Muscle layer of colon (tissue), 2 donors: ENCODE data around the gene BHLHE41.
A peak's percentile ranks its signal among the peaks of the same experiment; 100 is the strongest.

Source experiments
- H3K27ac ChIP-seq: one replicate; pipeline ENCODE4 v1.7.0; 2013; ENCODE audit warnings: low read depth, mild to moderate bottlenecking, low read length, moderate library complexity
- H3K27me3 ChIP-seq, 2 donors: one replicate each; pipeline ENCODE4 v1.7.0; 2013; ENCODE audit warnings: low read length in 2 of 2, mild to moderate bottlenecking in 2 of 2; ENCODE audit not compliant: insufficient read depth in 2 of 2, control insufficient read depth in 1 of 2
- H3K36me3 ChIP-seq: one replicate; pipeline ENCODE4 v1.7.0; 2013; ENCODE audit warnings: mild to moderate bottlenecking, low read length; ENCODE audit not compliant: insufficient read depth
- H3K4me1 ChIP-seq: one replicate; pipeline ENCODE4 v1.7.0; 2013; ENCODE audit warnings: mild to moderate bottlenecking, low read length; ENCODE audit not compliant: insufficient read depth
- H3K4me3 ChIP-seq, 2 donors: one replicate each; pipeline ENCODE4 v1.7.0; 2013; ENCODE audit warnings: low read length in 2 of 2, low read depth in 1 of 2, mild to moderate bottlenecking in 1 of 2, moderate library complexity in 1 of 2
- H3K9ac ChIP-seq: one replicate; pipeline ENCODE4 v1.7.0; 2013; ENCODE audit warnings: low read length
- H3K9me3 ChIP-seq: one replicate; pipeline ENCODE4 v1.7.0; 2013; ENCODE audit warnings: mild to moderate bottlenecking, low read length
- donor health status: abdominal sarcoma.
- donor health status: Adenocarcinoma of cecum.

BHLHE41 gene

GRCh38 chr12:26124446-26125399 is at the start of gene BHLHE41:
BHLHE41 (minus strand) TSS chr12:26125037; CDS start chr12:26124779, 258 bp downstream.
- H3K4me3 ChIP-seq, result peak within 1 kb of the TSS; percentile 69 to 89
- peak within 1 kb of the TSS; percentile 96 for H3K27ac ChIP-seq
- no peaks in the 10 kb centered on the region for H3K36me3 ChIP-seq
- no peaks in the 10 kb centered on the region for H3K9me3 ChIP-seq
- peaks cover 20% of the 10 kb centered on the region for H3K4me1 ChIP-seq
- H3K27me3 ChIP-seq, result no peaks in the 10 kb centered on the region
- H3K9ac ChIP-seq, result peak within 1 kb of the TSS; percentile 97

DNA sequence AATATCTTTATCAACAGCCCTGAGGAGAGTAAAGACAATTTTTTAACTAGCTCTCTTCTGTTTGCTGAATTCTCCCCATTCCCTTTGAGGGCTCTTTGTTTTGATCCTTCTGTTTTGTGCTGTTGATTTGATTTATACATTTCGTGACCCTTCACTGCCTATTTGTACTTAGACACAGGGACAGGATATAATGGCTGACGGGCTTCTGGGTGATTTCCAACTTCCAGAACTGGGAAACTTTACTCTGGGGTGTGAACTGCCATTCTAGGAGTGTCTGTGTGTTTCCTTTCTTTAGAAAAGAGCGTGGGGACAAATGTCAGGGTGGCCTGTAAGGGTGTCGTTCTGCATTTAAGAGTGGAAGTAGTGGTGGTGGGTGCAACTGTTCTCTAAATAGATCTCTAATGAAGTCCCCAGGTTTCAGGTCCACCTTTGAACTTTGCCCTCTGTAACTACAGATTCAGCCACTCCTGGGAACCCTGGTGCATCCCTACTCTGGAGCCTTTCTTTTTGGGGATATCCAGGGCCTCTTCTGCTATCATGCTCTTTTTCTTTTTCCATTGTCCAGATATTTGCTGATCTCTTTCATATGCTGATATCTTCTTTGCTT is 48.2 kb upstream of the BHLHE41 start:
- Histone ChIP-seq H3K36me3 (no peaks in the 10 kb centered on the region), H3K9ac (no peak overlapping the region), H3K27ac (no peak overlapping the region), H3K4me1 (no peaks in the 10 kb centered on the region), H3K9me3 (no peaks in the 10 kb centered on the region), H3K4me3 (no peak overlapping the region), H3K27me3 (no peaks in the 10 kb centered on the region)

- H3K27ac ChIP-seq, result no peak overlapping the region
- no peaks in the 10 kb centered on the region for H3K4me1 ChIP-seq
- no peaks in the 10 kb centered on the region for H3K9me3 ChIP-seq
- H3K4me3 ChIP-seq, result no peak overlapping the region
- no peak overlapping the region for H3K9ac ChIP-seq
- H3K27me3 ChIP-seq, result no peaks in the 10 kb centered on the region
- no peaks in the 10 kb centered on the region for H3K36me3 ChIP-seq
Observed at GRCh38 chr12:26172539-26172938, 47.7 kb upstream of the BHLHE41 start.

GRCh38 chr12:26172013-26172412 is 47.2 kb upstream of the BHLHE41 start:
- H3K4me3 ChIP-seq, result no peak overlapping the region
- H3K9ac ChIP-seq, result no peak overlapping the region
- no peaks in the 10 kb centered on the region for H3K9me3 ChIP-seq

GRCh38 chr12:26164118-26164517 is 39.3 kb upstream of the BHLHE41 start:
- H3K9me3 ChIP-seq, result no peaks in the 10 kb centered on the region
- H3K36me3 ChIP-seq, result no peaks in the 10 kb centered on the region
- H3K27me3 ChIP-seq, result no peaks in the 10 kb centered on the region
- no peak overlapping the region for H3K4me3 ChIP-seq
- H3K9ac ChIP-seq, result no peak overlapping the region
- H3K4me1 ChIP-seq, result no peaks in the 10 kb centered on the region
- H3K27ac ChIP-seq, result no peak overlapping the region

More at GRCh38 chr12:26172013-26172412, 47.2 kb upstream of the BHLHE41 start:
- no peaks in the 10 kb centered on the region for H3K4me1 ChIP-seq
- H3K27me3 ChIP-seq, result no peaks in the 10 kb centered on the region
- no peaks in the 10 kb centered on the region for H3K36me3 ChIP-seq
- no peak overlapping the region for H3K27ac ChIP-seq

DNA sequence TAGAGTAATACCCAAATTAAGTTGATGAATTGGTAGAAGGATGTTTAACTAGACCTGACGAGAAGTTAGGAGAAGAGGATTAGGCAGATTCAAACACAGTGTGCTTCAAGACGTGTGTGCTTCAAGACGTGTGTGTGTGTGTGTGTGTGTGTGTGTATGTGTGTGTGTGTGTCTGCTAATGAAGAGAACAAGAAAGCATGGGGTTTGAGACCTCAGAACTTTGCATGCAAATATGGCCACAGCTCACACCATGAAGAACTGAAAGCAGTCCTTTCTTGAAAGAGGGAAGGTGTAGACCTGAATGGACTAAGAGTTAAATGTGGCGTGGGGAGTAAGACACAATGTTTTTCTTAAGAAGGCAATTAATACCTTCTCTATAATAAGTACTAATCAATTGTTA is 38.1 kb upstream of the BHLHE41 start:
- H3K9ac ChIP-seq, result no peak overlapping the region
- no peaks in the 10 kb centered on the region for H3K4me1 ChIP-seq
- H3K36me3 ChIP-seq, result no peaks in the 10 kb centered on the region
- H3K27ac ChIP-seq, result no peak overlapping the region
- no peaks in the 10 kb centered on the region for H3K27me3 ChIP-seq
- no peak overlapping the region for H3K4me3 ChIP-seq
- no peaks in the 10 kb centered on the region for H3K9me3 ChIP-seq

DNA sequence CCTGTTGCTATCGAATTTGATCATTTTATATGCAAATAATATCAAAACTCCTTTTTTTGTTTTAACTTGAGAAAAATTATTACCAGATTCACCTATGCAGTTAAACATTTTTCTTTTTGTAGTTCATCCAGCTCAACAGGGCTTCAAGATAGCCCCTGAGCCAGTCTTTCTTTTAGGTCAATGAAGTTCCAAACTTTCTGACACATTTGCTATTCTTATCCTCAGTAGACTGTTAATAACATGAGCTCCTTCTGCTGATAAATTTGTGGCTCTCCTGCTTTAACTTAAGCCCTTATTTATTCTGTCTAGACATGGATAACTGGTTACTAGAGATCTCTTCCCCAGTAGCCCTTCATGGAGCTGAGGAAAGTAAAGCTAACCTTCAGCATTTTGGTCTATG is 37.3 kb upstream of the BHLHE41 start:
- H3K27ac ChIP-seq, result no peak overlapping the region
- H3K36me3 ChIP-seq, result no peaks in the 10 kb centered on the region
- H3K9me3 ChIP-seq, result no peaks in the 10 kb centered on the region
- H3K4me1 ChIP-seq, result no peaks in the 10 kb centered on the region
- no peaks in the 10 kb centered on the region for H3K27me3 ChIP-seq
- H3K9ac ChIP-seq, result no peak overlapping the region
- H3K4me3 ChIP-seq, result no peak overlapping the region

DNA sequence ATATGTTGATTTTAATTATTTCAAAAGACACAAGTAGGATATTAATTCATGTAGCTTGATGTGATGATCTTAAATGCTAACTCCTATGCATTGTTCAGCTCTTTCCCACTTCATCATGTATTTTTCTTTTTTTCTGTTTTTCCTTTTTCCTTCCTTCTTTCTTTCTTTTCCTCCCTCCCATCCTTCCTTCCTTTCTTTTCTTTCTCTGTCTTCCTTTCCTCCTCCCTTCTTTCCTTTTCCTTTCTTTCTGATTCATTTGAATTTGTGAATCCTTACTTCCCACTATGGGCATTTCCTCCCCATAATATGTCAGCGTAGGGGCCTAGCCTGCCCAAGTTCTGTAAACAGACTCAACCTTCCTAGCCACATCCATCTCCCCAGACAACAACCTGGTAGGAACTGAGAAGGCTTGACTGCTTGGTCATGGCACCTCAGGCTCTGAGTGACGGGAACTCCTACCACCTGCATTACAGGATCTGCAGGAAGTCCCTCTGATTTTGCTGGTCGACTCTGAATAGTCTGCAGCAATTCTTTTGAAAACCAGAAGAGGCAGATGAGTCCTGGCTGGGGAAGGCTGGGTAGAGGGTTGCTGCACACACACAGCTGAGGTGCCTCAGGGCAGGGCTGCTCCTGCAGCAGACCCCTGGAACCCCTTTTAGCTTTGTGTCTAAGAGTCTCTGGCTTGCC is 33.4 kb upstream of the BHLHE41 start:
- no peaks in the 10 kb centered on the region for H3K9me3 ChIP-seq
- H3K36me3 ChIP-seq, result no peaks in the 10 kb centered on the region
- H3K4me3 ChIP-seq, result no peak overlapping the region
- no peaks in the 10 kb centered on the region for H3K27me3 ChIP-seq
- no peak overlapping the region for H3K9ac ChIP-seq
- H3K27ac ChIP-seq, result no peak overlapping the region
- peaks cover 11% of the 10 kb centered on the region for H3K4me1 ChIP-seq

DNA sequence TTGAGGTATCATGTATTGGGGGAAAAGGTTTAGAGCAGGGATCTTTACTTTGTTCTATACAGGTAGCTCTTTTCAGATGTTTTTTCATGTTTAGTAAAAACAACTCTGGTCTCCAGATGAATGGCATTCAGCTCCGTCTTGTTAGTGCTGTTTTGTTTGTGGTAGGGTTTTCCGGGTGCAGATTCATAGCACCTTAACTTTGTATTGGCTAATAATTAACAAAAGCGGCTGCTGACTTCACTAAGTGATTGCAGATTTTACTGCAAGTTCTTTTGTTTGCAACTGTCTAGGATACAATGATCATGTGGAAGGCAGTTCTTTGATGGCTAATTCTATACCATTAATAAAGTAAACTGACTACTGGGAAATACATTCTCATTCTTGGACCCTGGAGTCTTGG is 32.2 kb upstream of the BHLHE41 start:
- H3K27ac ChIP-seq, result no peak overlapping the region
- no peaks in the 10 kb centered on the region for H3K9me3 ChIP-seq
- no peaks in the 10 kb centered on the region for H3K27me3 ChIP-seq
- no peak overlapping the region for H3K4me3 ChIP-seq
- no peak overlapping the region for H3K9ac ChIP-seq
- peaks cover 15% of the 10 kb centered on the region for H3K4me1 ChIP-seq
- no peaks in the 10 kb centered on the region for H3K36me3 ChIP-seq

DNA sequence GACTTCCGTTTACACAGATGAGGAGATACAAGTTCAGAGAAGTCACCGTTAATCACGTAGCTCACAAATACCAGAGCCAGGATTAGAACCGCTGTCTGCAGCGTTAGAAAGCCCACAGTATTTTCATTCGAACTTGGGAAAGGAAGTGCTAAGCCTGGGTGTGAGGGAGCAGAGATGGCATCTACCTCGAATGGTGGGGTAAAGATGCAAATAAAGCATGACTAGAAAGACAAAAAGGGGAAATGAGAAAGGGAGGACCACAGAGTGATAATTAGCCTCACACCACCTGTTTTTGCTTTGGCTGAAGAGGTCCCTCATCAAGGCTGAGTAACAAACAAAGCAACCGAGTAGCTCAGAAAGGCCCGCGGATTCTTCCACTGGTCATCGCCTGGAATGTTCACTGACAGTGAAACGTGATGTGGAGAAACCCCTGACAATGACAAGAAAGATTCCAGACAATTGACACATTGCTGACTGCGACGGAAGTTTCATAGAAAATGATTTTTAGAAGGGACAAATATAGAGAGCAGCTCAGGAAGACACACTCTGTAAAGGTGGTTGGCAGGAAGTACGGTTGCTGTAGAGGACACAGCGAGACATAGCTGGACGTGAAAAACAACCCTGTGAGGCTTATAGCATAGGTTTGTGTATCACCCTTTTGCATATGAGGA is 31.5 kb upstream of the BHLHE41 start:
- no peak overlapping the region for H3K27ac ChIP-seq
- H3K9me3 ChIP-seq, result no peaks in the 10 kb centered on the region
- H3K4me1 ChIP-seq, result peaks cover 16% of the 10 kb centered on the region
- H3K9ac ChIP-seq, result no peak overlapping the region
- no peak overlapping the region for H3K4me3 ChIP-seq
- H3K27me3 ChIP-seq, result no peaks in the 10 kb centered on the region
- no peaks in the 10 kb centered on the region for H3K36me3 ChIP-seq
